ENCODE measurements around the gene MFAP2. TPM values are rescaled to one million over a fixed set of nuclear protein-coding genes. Genes with fewer than 3 reads are reported as not detected.

The MFAP2 gene
- total and polyA plus RNA-seq, 2 experiments from 2014 or later: 129 to 255 TPM

DNA sequence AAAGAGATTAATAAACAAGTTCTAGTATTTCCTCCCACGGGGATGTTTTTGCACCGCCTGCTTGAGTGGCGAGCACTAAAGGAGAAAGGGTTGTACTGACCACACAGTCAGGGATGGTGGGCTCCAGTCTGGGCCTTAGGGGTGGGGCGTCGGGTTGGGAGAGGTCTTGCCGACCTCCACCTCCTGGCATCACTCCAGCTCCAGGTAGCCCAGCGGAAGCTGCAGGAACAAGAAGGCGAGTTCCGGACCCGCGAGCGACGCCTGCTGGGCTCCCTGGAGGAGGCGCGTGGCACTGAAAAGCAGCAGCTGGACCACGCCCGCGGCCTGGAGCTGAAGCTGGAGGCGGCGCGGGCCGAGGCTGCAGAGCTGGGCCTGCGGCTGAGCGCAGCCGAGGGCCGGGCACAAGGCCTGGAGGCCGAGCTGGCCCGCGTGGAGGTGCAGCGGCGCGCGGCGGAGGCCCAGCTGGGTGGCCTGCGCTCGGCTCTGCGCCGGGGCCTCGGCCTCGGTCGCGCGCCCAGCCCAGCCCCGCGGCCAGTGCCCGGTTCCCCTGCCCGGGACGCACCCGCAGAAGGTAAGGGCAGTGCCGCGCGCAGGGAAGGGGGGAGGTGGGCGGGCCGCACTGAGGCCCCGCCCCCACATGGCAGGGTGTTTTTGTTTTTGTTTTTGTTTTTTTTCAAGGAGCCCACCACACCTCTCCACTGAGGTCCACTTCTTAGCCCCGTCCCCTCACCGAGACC is 19.7 kb downstream of the MFAP2 start (continued):
- TF ChIP-seq, protein P1, sequence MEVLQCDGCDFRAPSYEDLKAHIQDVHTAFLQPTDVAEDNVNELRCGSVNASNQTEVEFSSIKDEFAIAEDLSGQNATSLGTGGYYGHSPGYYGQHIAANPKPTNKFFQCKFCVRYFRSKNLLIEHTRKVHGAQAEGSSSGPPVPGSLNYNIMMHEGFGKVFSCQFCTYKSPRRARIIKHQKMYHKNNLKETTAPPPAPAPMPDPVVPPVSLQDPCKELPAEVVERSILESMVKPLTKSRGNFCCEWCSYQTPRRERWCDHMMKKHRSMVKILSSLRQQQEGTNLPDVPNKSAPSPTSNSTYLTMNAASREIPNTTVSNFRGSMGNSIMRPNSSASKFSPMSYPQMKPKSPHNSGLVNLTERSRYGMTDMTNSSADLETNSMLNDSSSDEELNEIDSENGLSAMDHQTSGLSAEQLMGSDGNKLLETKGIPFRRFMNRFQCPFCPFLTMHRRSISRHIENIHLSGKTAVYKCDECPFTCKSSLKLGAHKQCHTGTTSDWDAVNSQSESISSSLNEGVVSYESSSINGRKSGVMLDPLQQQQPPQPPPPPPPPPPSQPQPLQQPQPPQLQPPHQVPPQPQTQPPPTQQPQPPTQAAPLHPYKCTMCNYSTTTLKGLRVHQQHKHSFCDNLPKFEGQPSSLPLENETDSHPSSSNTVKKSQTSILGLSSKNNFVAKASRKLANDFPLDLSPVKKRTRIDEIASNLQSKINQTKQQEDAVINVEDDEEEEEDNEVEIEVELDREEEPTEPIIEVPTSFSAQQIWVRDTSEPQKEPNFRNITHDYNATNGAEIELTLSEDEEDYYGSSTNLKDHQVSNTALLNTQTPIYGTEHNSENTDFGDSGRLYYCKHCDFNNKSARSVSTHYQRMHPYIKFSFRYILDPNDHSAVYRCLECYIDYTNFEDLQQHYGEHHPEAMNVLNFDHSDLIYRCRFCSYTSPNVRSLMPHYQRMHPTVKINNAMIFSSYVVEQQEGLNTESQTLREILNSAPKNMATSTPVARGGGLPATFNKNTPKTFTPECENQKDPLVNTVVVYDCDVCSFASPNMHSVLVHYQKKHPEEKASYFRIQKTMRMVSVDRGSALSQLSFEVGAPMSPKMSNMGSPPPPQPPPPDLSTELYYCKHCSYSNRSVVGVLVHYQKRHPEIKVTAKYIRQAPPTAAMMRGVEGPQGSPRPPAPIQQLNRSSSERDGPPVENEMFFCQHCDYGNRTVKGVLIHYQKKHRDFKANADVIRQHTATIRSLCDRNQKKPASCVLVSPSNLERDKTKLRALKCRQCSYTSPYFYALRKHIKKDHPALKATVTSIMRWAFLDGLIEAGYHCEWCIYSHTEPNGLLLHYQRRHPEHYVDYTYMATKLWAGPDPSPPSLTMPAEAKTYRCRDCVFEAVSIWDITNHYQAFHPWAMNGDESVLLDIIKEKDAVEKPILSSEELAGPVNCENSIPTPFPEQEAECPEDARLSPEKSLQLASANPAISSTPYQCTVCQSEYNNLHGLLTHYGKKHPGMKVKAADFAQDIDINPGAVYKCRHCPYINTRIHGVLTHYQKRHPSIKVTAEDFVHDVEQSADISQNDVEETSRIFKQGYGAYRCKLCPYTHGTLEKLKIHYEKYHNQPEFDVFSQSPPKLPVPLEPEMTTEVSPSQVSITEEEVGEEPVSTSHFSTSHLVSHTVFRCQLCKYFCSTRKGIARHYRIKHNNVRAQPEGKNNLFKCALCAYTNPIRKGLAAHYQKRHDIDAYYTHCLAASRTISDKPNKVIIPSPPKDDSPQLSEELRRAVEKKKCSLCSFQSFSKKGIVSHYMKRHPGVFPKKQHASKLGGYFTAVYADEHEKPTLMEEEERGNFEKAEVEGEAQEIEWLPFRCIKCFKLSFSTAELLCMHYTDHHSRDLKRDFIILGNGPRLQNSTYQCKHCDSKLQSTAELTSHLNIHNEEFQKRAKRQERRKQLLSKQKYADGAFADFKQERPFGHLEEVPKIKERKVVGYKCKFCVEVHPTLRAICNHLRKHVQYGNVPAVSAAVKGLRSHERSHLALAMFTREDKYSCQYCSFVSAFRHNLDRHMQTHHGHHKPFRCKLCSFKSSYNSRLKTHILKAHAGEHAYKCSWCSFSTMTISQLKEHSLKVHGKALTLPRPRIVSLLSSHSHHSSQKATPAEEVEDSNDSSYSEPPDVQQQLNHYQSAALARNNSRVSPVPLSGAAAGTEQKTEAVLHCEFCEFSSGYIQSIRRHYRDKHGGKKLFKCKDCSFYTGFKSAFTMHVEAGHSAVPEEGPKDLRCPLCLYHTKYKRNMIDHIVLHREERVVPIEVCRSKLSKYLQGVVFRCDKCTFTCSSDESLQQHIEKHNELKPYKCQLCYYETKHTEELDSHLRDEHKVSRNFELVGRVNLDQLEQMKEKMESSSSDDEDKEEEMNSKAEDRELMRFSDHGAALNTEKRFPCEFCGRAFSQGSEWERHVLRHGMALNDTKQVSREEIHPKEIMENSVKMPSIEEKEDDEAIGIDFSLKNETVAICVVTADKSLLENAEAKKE (CRISPR knock-in tag; IDR thresholded peaks at IDR 0.05): no peak
- no peak for TF ChIP-seq EZH2phosphoT487 (IDR thresholded peaks at IDR 0.05; ENCODE audit: unreplicated experiment)

- ATAC-seq (no peak), DNase-seq (ENCODE audit: low spot score) (no peak)
- Histone ChIP-seq H3F3A (replicated peaks; ENCODE audit: low read depth) (peaks cover 15% of the 10 kb centered on the region; the same call in 1 of the 2 replicates), H3K36me3 (ENCODE audit: insufficient read depth) (peaks cover 13% of the 10 kb centered on the region; the same call in 1 of the 2 replicates), H4K20me1 (replicated peaks; ENCODE audit: insufficient read depth) (no peaks in the 10 kb centered on the region), H3K27me3 (ENCODE audit: insufficient read depth) (no peaks in the 10 kb centered on the region), H3K27ac (ENCODE audit: low read depth) (no peak overlapping the region), H3K9me2 (ENCODE audit: insufficient read depth) (no peaks in the 10 kb centered on the region), H3K4me3 (no peak overlapping the region), H3K4me1 (ENCODE audit: insufficient read depth) (no peaks in the 10 kb centered on the region; the same call in 1 of the 2 replicates), H3K79me2 (replicated peaks; ENCODE audit: insufficient read depth) (0 out of 2 replicates have a peak, but pooled peaks cover 2% of the 10 kb centered on the region), H3K4me2 (no peak overlapping the region), H2AFZ (no peak overlapping the region)
- no peak overlapping the region for H3K27ac Mint-ChIP-seq
- peaks cover 5% of the 10 kb centered on the region for H3K4me1 Mint-ChIP-seq
- H3K36me3 Mint-ChIP-seq (ENCODE audit: low read depth): peaks cover 16% of the 10 kb centered on the region; the same call in 2 of the 3 replicates
- H3K27me3 Mint-ChIP-seq (ENCODE audit: insufficient read depth, low read depth, poor library complexity): peaks cover 6% of the 10 kb centered on the region
- no peaks in the 10 kb centered on the region for H3K9me3 Mint-ChIP-seq
- no peak overlapping the region for H3K4me3 Mint-ChIP-seq
- no peak for TF ChIP-seq NANOG (IDR thresholded peaks at IDR 0.05; ENCODE audit: borderline replicate concordance)
- TF ChIP-seq JUNB (IDR thresholded peaks at IDR 0.05; ENCODE audit: unreplicated experiment): no peak
- no peak for TF ChIP-seq ZNF114 (CRISPR knock-in tag; IDR thresholded peaks at IDR 0.05)
- TF ChIP-seq EZH2 (IDR thresholded peaks at IDR 0.05; ENCODE audit: low read depth, unreplicated experiment): no peak
- no peak for TF ChIP-seq ETS1 (IDR thresholded peaks at IDR 0.05)
- no peak for TF ChIP-seq CREB1 (CRISPR knock-in tag; IDR thresholded peaks at IDR 0.05; ENCODE audit: low read depth)
- no peak for TF ChIP-seq CTCF (conservative IDR thresholded peaks at IDR 0.05; ENCODE audit: low read depth in 2 of 2)
- no peak for TF ChIP-seq ZNF331 (CRISPR knock-in tag; IDR thresholded peaks at IDR 0.05; ENCODE audit: low read depth)
- no peak for TF ChIP-seq POLR2AphosphoS5 (IDR thresholded peaks at IDR 0.05; ENCODE audit: low read depth)
- TF ChIP-seq STAT1 (IDR thresholded peaks at IDR 0.05; ENCODE audit: unreplicated experiment): no peak
- TF ChIP-seq EZH2phosphoT487 (IDR thresholded peaks at IDR 0.05; ENCODE audit: unreplicated experiment): no peak
Measured at GRCh38 chr1:16958475-16958874, 21.9 kb downstream of the MFAP2 start.
